GM12874 (cell line): ENCODE results near the gene SLC35F3.

Experiments used
- CTCF ChIP-seq: IDR thresholded peaks from 2 replicates; pipeline ENCODE4 v1.5.1; 2011; ENCODE audit warnings: low read depth, mild to moderate bottlenecking, control low read depth, low read length, moderate library complexity; ENCODE audit not compliant: insufficient read depth

SLC35F3 gene

GRCh38 chr1:234371414-234371813 is 466.9 kb downstream of the SLC35F3 start:
- TF ChIP-seq CTCF = no peak

GRCh38 chr1:234372011-234372757 is 467.7 kb downstream of the SLC35F3 start:
- TF ChIP-seq CTCF = no peak

- no peak for TF ChIP-seq CTCF
These were observed 468.8 kb downstream of the SLC35F3 start, which contains the start of gene COA6 for GRCh38 chr1:234373064-234373958. Gene COA6, plus strand, starts transcription at chr1:234373456. Its CDS starts 11 bp downstream, at chr1:234373467.

- no peak for TF ChIP-seq CTCF
These were observed 469.4 kb downstream of the SLC35F3 start for GRCh38 chr1:234373959-234374254.
